ENCODE data around the gene RPTOR. TPM values are rescaled to one million over a fixed set of nuclear protein-coding genes. Genes with fewer than 3 reads are reported as not detected.

The RPTOR gene
- total and polyA plus RNA-seq, 2 donors (not counting 3 experiments of a cell fraction or from before 2014, with no cell fraction given): 10.7 to 41.8 TPM

- Histone ChIP-seq H3K4me2 (ENCODE audit: insufficient read depth, low read length) (no peak overlapping the region), H3K4me1 (ENCODE audit: control insufficient read depth, extremely low read depth, insufficient read depth, low read length) (no peaks in the 10 kb centered on the region), H3K27me3 (ENCODE audit: control insufficient read depth in 2 of 2, insufficient read depth in 2 of 2, low read length in 2 of 2) (no peaks in the 10 kb centered on the region), H3K4me3 (replicated peaks in 1 of 3; ENCODE audit: insufficient read depth in 1 of 3, low read depth in 1 of 3, low read length in 3 of 3) (no peak overlapping the region), H3K36me3 (ENCODE audit: control insufficient read depth in 2 of 2, extremely low read depth in 1 of 2, insufficient read depth in 2 of 2, low read length in 2 of 2) (no peaks in the 10 kb centered on the region), H3K9ac (replicated peaks; ENCODE audit: extremely low read depth, insufficient read depth, low read length) (no peak overlapping the region), H3K9me1 (replicated peaks; ENCODE audit: control insufficient read depth, extremely low read depth, insufficient read depth, low read length) (no peaks in the 10 kb centered on the region), H3K9me3 (replicated peaks; ENCODE audit: control insufficient read depth, insufficient read depth, low read length) (no peaks in the 10 kb centered on the region), H2AFZ (ENCODE audit: low read depth, low read length) (no peak overlapping the region), H4K20me1 (replicated peaks; ENCODE audit: control insufficient read depth, extremely low read depth, insufficient read depth, low read length) (no peaks in the 10 kb centered on the region), H3K79me2 (ENCODE audit: control insufficient read depth, insufficient read depth, low read length) (no peaks in the 10 kb centered on the region), H3K27ac (ENCODE audit: insufficient read depth, low read depth, low read length) (no peak overlapping the region)
- intact Hi-C loops (cut with micrococcal nuclease) (loop anchor here (1.0 kb wide), 2 partner anchors 115 to 554 kb away; no protein-coding TSS in a partner anchor), dilution Hi-C loops (cut with MboI; ENCODE audit: extremely low pct_ligation_motif_present, low sequenced_read_pairs) (no loop called here)
- FAIRE-seq: no peak
- ChIA-PET POLR2A (no interaction called here), CTCF (interaction anchor here (0.6 to 2.3 kb wide), 5 partner anchors 25 to 785 kb away, joined by 3 to 41 read pairs (median 3); no protein-coding TSS in a partner anchor)
- BruUV-seq (replicated peaks): no TSS peak
- no peak for DNase-seq (ENCODE audit: low read depth, low spot score)
- TF ChIP-seq MYC (IDR thresholded peaks at IDR 0.05; ENCODE audit: low read depth, low read length) (no peak), CTCF (IDR thresholded peaks at IDR 0.05; ENCODE audit: extremely low read depth in 1 of 2, insufficient read depth in 1 of 2, low read depth in 1 of 2, low read length in 2 of 2) (peak; percentile 57 to 71)
Observed at GRCh38 chr17:80981062-80981902, 436.6 kb downstream of the RPTOR start.

GRCh38 chr17:80981929-80982425 lies 437.3 kb downstream of the RPTOR start:
- no peak for FAIRE-seq
- TF ChIP-seq POLR2A (IDR thresholded peaks at IDR 0.05; ENCODE audit: low read depth, low read length): no peak
- TF ChIP-seq MAX (IDR thresholded peaks at IDR 0.05; ENCODE audit: insufficient read depth, insufficient read length): no peak
- no peak for TF ChIP-seq JUN (IDR thresholded peaks at IDR 0.05; ENCODE audit: borderline replicate concordance, insufficient read depth, insufficient read length, low read depth)
- TF ChIP-seq MYC (IDR thresholded peaks at IDR 0.05; ENCODE audit: low read depth, low read length): no peak
- TF ChIP-seq EZH2 (IDR thresholded peaks at IDR 0.05; ENCODE audit: borderline replicate concordance, low read depth, low read length, severe bottlenecking): no peak
- TF ChIP-seq FOS (IDR thresholded peaks at IDR 0.05; ENCODE audit: borderline replicate concordance, insufficient read depth, low read length): no peak
- TF ChIP-seq POLR2AphosphoS5 (IDR thresholded peaks at IDR 0.05; ENCODE audit: insufficient read depth, low read depth, low read length): no peak
- no peak for TF ChIP-seq CTCF (IDR thresholded peaks at IDR 0.05; ENCODE audit: extremely low read depth in 1 of 2, insufficient read depth in 1 of 2, low read depth in 1 of 2, low read length in 2 of 2)
- TF ChIP-seq GATA2 (IDR thresholded peaks at IDR 0.05; ENCODE audit: insufficient read depth, insufficient read length, low read depth, low read length): no peak

More at GRCh38 chr17:80981929-80982425, 437.3 kb downstream of the RPTOR start:
- Histone ChIP-seq H3K27ac (ENCODE audit: insufficient read depth, low read depth, low read length) (no peak overlapping the region), H3K9ac (replicated peaks; ENCODE audit: extremely low read depth, insufficient read depth, low read length) (no peak overlapping the region), H3K4me3 (replicated peaks in 1 of 3; ENCODE audit: insufficient read depth in 1 of 3, low read depth in 1 of 3, low read length in 3 of 3) (no peak overlapping the region), H3K9me3 (replicated peaks; ENCODE audit: control insufficient read depth, insufficient read depth, low read length) (no peaks in the 10 kb centered on the region), H3K27me3 (ENCODE audit: control insufficient read depth in 2 of 2, insufficient read depth in 2 of 2, low read length in 2 of 2) (no peaks in the 10 kb centered on the region), H3K36me3 (ENCODE audit: control insufficient read depth in 2 of 2, extremely low read depth in 1 of 2, insufficient read depth in 2 of 2, low read length in 2 of 2) (no peaks in the 10 kb centered on the region), H2AFZ (ENCODE audit: low read depth, low read length) (no peak overlapping the region), H3K9me1 (replicated peaks; ENCODE audit: control insufficient read depth, extremely low read depth, insufficient read depth, low read length) (no peaks in the 10 kb centered on the region), H3K79me2 (ENCODE audit: control insufficient read depth, insufficient read depth, low read length) (no peaks in the 10 kb centered on the region), H4K20me1 (replicated peaks; ENCODE audit: control insufficient read depth, extremely low read depth, insufficient read depth, low read length) (no peaks in the 10 kb centered on the region), H3K4me2 (ENCODE audit: insufficient read depth, low read length) (no peak overlapping the region), H3K4me1 (ENCODE audit: control insufficient read depth, extremely low read depth, insufficient read depth, low read length) (no peaks in the 10 kb centered on the region)
- intact Hi-C loops (cut with micrococcal nuclease): loop anchor here (1.0 kb wide), 2 partner anchors 116 to 555 kb away; no protein-coding TSS in a partner anchor
- POLR2A ChIA-PET: no interaction called here
- DNase-seq (ENCODE audit: low read depth, low spot score): no peak
- CTCF ChIA-PET: interaction anchor here (1.0 to 2.3 kb wide), 2 partner anchors 26 to 555 kb away, joined by 3 to 41 read pairs; no protein-coding TSS in a partner anchor
- no TSS peak for BruUV-seq (replicated peaks)
- dilution Hi-C loops (cut with MboI; ENCODE audit: extremely low pct_ligation_motif_present, low sequenced_read_pairs): no loop called here

Measured in endothelial cell of umbilical vein (primary cell).